ENCODE data around the gene DAD1. TPM values are rescaled to one million over a fixed set of nuclear protein-coding genes. Genes with fewer than 3 reads are reported as not detected.

The DAD1 gene
- total RNA-seq, 1 donor from 2014 or later: 236 TPM

GRCh38 chr14:22601996-22602395 lies 13.0 kb upstream of the DAD1 start:
- peaks cover 26% of the 10 kb centered on the region for H3K36me3 ChIP-seq (ENCODE audit: control insufficient read depth, insufficient read depth, low read length)
- H3K27me3 ChIP-seq (ENCODE audit: control insufficient read depth, insufficient read depth, low read length): no peaks in the 10 kb centered on the region
- H3K4me3 ChIP-seq (ENCODE audit: low read depth, low read length): no peak overlapping the region
- TF ChIP-seq, protein P1, sequence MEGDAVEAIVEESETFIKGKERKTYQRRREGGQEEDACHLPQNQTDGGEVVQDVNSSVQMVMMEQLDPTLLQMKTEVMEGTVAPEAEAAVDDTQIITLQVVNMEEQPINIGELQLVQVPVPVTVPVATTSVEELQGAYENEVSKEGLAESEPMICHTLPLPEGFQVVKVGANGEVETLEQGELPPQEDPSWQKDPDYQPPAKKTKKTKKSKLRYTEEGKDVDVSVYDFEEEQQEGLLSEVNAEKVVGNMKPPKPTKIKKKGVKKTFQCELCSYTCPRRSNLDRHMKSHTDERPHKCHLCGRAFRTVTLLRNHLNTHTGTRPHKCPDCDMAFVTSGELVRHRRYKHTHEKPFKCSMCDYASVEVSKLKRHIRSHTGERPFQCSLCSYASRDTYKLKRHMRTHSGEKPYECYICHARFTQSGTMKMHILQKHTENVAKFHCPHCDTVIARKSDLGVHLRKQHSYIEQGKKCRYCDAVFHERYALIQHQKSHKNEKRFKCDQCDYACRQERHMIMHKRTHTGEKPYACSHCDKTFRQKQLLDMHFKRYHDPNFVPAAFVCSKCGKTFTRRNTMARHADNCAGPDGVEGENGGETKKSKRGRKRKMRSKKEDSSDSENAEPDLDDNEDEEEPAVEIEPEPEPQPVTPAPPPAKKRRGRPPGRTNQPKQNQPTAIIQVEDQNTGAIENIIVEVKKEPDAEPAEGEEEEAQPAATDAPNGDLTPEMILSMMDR (IDR thresholded peaks at IDR 0.05; ENCODE audit: insufficient read depth, low read length, severe bottlenecking): no peak
- no peak for DNase-seq (ENCODE audit: low read depth)
- no peak for FAIRE-seq

DNA sequence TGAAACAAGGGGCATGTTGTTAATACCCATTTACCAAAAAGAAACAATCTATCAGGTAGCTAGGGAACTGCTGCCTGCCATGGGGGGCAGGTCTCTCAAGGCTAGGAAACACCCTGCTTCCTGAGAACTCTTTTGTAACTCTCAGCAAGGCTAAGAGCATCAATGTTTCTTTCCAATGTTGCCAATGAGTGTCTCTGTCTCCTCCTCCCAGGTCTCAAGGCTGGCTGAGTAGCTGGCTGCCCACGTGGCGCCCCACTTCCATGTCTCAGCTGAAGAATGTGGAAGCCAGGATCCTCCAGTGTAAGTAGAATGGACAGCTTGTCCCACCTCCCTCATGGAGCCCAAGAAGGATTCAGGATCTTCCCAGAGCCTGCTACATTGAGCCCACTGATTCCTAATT lies 12.4 kb upstream of the DAD1 start:
- TF ChIP-seq, protein P1 (IDR thresholded peaks at IDR 0.05; ENCODE audit: insufficient read depth, low read length, severe bottlenecking): no peak
- Histone ChIP-seq H3K36me3 (ENCODE audit: control insufficient read depth, insufficient read depth, low read length) (peaks cover 26% of the 10 kb centered on the region), H3K4me3 (ENCODE audit: low read depth, low read length) (no peak overlapping the region), H3K27me3 (ENCODE audit: control insufficient read depth, insufficient read depth, low read length) (no peaks in the 10 kb centered on the region)
- no peak for FAIRE-seq
- no peak for DNase-seq (ENCODE audit: low read depth)

DNA sequence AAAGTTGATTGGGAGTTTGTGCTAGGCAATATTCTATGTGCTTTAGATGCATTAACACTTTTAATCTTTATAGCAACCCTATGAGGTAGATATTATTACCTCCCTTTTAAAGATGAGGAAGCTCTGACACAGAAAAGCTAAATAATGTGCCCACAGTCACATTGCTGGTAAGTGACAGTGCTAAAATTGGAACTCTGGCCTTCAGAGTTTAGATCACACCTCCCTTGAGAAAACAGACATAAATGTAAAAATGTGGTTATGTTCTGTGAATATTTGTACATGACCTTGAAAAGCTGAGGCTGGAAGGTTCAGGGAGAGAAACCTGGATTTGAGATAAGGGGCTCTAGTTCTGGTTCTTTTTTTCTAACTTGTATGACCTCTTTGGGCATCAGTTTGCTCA lies 11.0 kb upstream of the DAD1 start:
- FAIRE-seq: no peak

DNA sequence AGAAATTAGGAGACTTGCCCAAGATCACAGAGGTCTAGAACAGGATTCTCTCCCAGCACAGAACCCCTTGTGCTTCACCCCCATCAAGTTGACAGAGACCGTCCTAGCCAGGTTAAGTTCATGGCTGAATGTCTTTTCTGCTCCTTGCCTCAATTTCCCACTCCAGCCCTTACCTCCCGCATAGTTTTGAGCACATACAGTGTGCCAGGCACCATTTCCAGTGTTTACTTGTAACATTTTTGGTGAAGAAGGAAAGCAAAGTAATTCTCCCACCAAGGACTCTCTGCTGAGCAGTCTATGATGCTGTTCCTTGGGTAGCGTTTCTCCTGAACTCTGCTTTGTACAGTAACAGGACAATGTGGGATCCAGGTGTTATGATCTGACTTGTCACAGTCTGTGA lies 10.3 kb upstream of the DAD1 start:
- peak overlapping the region; percentile 68 for H3K4me3 ChIP-seq (ENCODE audit: low read depth, low read length)
- TF ChIP-seq, protein P1 (IDR thresholded peaks at IDR 0.05; ENCODE audit: insufficient read depth, low read length, severe bottlenecking): no peak
- DNase-seq (ENCODE audit: low read depth) (no peak), FAIRE-seq (no peak)
- no peaks in the 10 kb centered on the region for H3K27me3 ChIP-seq (ENCODE audit: control insufficient read depth, insufficient read depth, low read length)
- H3K36me3 ChIP-seq (ENCODE audit: control insufficient read depth, insufficient read depth, low read length): peaks cover 16% of the 10 kb centered on the region

More for the DNA sequence above, 11.0 kb upstream of the DAD1 start:
- Histone ChIP-seq H3K4me3 (ENCODE audit: low read depth, low read length) (no peak overlapping the region), H3K36me3 (ENCODE audit: control insufficient read depth, insufficient read depth, low read length) (peaks cover 18% of the 10 kb centered on the region), H3K27me3 (ENCODE audit: control insufficient read depth, insufficient read depth, low read length) (no peaks in the 10 kb centered on the region)
- TF ChIP-seq, protein P1 (IDR thresholded peaks at IDR 0.05; ENCODE audit: insufficient read depth, low read length, severe bottlenecking): no peak
- no peak for DNase-seq (ENCODE audit: low read depth)

- TF ChIP-seq, protein P1 (IDR thresholded peaks at IDR 0.05; ENCODE audit: insufficient read depth, low read length, severe bottlenecking): peak; percentile 41
- peak; percentile 86 for DNase-seq (ENCODE audit: low read depth)
- Histone ChIP-seq H3K27me3 (ENCODE audit: control insufficient read depth, insufficient read depth, low read length) (no peaks in the 10 kb centered on the region), H3K4me3 (ENCODE audit: low read depth, low read length) (peak overlapping the region; percentile 68), H3K36me3 (ENCODE audit: control insufficient read depth, insufficient read depth, low read length) (peaks cover 15% of the 10 kb centered on the region)
- no peak for FAIRE-seq
Observed at GRCh38 chr14:22598896-22599244, 9.8 kb upstream of the DAD1 start.

DNA sequence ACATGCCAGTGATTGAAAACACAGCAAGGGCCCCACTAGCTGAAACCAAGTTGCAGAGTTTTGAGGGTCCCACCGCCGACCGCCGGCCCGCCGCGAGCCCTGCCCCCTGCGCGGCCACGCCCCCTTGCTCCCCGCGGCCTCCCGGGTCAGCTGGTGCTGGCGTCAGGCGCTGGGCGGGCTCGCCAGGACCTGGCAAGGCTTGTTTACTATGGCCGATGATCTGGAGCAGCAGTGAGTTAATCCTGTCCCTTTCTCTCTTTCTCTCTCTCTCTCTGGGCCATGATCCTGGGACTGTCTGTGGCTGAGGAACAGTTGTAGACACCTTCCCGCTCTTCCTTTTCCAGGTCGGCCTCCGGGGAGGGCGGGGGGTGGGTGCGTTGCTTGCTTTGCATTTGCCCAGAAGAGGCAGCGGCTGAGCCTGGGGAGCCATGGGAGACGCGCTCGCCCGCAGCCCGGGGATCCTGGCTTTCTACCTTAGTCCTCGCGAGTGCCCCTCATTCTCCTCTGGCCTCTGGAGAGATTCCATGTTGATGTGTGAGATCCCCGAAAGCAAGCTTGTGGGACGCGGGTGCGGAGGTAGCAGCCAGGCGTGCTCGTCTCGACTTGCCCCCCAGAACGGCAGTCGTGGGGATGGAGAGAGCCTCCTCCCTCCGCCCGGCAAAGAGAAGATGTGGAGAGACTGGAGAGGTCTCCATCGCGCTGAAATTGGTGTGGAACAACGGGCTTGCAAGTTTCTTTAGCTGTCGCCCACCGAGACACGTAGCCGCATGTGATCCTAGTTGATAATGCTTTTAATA lies 9.3 kb upstream of the DAD1 start, which contains the start of gene ABHD4:
ABHD4 (plus strand) TSS at position 202 of the 797 bp plus-strand sequence; CDS start at position 209, 7 bp downstream.
- peaks cover 10% of the 10 kb centered on the region for H3K36me3 ChIP-seq (ENCODE audit: control insufficient read depth, insufficient read depth, low read length)
- TF ChIP-seq, protein P1 (IDR thresholded peaks at IDR 0.05; ENCODE audit: insufficient read depth, low read length, severe bottlenecking): no peak
- H3K4me3 ChIP-seq (ENCODE audit: low read depth, low read length): peak within 1 kb of the TSS; percentile 68
- peak; percentile 55 for DNase-seq (ENCODE audit: low read depth)
- no peak for FAIRE-seq
- no peaks in the 10 kb centered on the region for H3K27me3 ChIP-seq (ENCODE audit: control insufficient read depth, insufficient read depth, low read length)
